Endodermal cell (in vitro differentiated cells): ENCODE data around the gene NDST3. TPM values are rescaled to one million over a fixed set of nuclear protein-coding genes. Genes with fewer than 3 reads are reported as not detected.

Source experiments
- DNase-seq: peaks from one replicate; pipeline ENCODE4 v3.0.0-alpha.2; 2017
- H3K27ac ChIP-seq: 2 replicates; pipeline ENCODE4 v1.5.1; 2013; ENCODE audit warnings: mild to moderate bottlenecking, low read depth, low read length, moderate library complexity
- H3K27me3 ChIP-seq: 2 replicates; pipeline ENCODE4 v1.6.1; 2013; ENCODE audit warnings: mild to moderate bottlenecking, low read length, moderate library complexity; ENCODE audit not compliant: insufficient read depth, control insufficient read depth, poor library complexity, severe bottlenecking
- H3K36me3 ChIP-seq: 2 replicates; pipeline ENCODE4 v1.7.0; 2013; ENCODE audit warnings: mild to moderate bottlenecking, low read length, moderate library complexity; ENCODE audit not compliant: control insufficient read depth, insufficient read depth
- H3K4me1 ChIP-seq: one replicate; pipeline ENCODE4 v1.7.0; 2013; ENCODE audit warnings: low read length; ENCODE audit not compliant: control insufficient read depth, insufficient read depth
- H3K4me3 ChIP-seq: 2 replicates; pipeline ENCODE4 v1.5.1; 2013; ENCODE audit warnings: mild to moderate bottlenecking, low read length, moderate library complexity
- H3K9ac ChIP-seq: 2 replicates; pipeline ENCODE4 v1.6.1; 2013; ENCODE audit warnings: mild to moderate bottlenecking, low read length, moderate library complexity; ENCODE audit not compliant: poor library complexity, severe bottlenecking; ENCODE audit errors: extremely low read depth
- H3K9me3 ChIP-seq: 2 replicates; pipeline ENCODE4 v1.6.1; 2013; ENCODE audit warnings: mild to moderate bottlenecking, low read length, moderate library complexity; ENCODE audit not compliant: control insufficient read depth
- H3K27ac Mint-ChIP-seq: 2 replicates; pipeline ENCODE4 v1.8.0; 2020; ENCODE audit warnings: mixed read lengths
- H3K27me3 Mint-ChIP-seq: 2 replicates; pipeline ENCODE4 v1.8.0; 2021; ENCODE audit warnings: mild to moderate bottlenecking, mixed read lengths; ENCODE audit not compliant: insufficient read depth
- H3K36me3 Mint-ChIP-seq: 2 replicates; pipeline ENCODE4 v1.8.0; 2020; ENCODE audit warnings: low read depth, mixed read lengths
- H3K4me1 Mint-ChIP-seq: 2 replicates; pipeline ENCODE4 v1.8.0; 2020; ENCODE audit warnings: mixed read lengths
- H3K4me3 Mint-ChIP-seq: 2 replicates; pipeline ENCODE4 v1.8.0; 2020; ENCODE audit warnings: mild to moderate bottlenecking, moderate library complexity, mixed read lengths
- H3K9me3 Mint-ChIP-seq: 2 replicates; pipeline ENCODE4 v1.8.0; 2020; ENCODE audit warnings: mild to moderate bottlenecking, mixed read lengths
- WGBS, 2 experiments: methylation state at CpG; one replicate each; pipeline versions ENCODE4 v1.1.5 to v1.1.7; 2013; ENCODE audit warnings: missing lambda C conversion rate in 2 of 2, mixed read lengths in 1 of 2; ENCODE audit not compliant: insufficient coverage in 1 of 2, insufficient read length in 1 of 2; 5-methylcytosine and 5-hydroxymethylcytosine counted together
- total RNA-seq, 2 donors: library from RNA; stranded (reverse); fragmentation: NEBNext Ultra II Directional in 1 of 2; extraction: Animal tissue kit (Norgen Biotek cat#: 25700) in 1 of 2; gene quantifications; 2 replicates in 1 of 2; 3 replicates in 1 of 2; pipeline ENCODE4 v1.2.1, GENCODE V29; 2021
- TF ChIP-seq, protein P1 (sequence below): fragments of 200-600 bp; sonication (generic); conservative IDR thresholded peaks from 2 replicates; pipeline ENCODE4 v1.5.0; 2021; ENCODE audit warnings: antibody characterized with exemption, mild to moderate bottlenecking

The NDST3 gene
- total RNA-seq, 2 donors from 2014 or later, result 0.62 to 0.71 TPM

DNA sequence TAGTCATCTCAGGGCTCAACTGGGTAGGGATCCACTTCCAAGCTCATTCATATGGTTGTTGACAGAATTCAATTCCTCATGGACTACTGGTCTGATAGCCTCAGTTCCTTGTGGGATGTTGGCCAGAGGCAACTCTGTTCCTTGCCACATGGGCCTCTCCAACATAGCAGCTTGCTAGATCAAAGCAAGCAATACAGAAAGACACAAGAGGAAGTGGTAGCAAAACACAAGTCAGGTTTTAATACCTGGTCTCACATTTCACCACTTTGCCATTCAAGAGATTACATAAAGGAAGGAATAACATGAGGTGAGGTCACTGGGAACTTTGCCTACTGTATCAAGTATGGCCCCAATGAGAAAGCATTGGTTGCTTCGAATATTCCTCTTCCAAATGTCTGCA lies 239.4 kb downstream of the NDST3 start:
- Histone ChIP-seq H3K9me3 (peaks cover 5% of the 10 kb centered on the region), H3K27ac (no peak overlapping the region), H3K36me3 (no peaks in the 10 kb centered on the region), H3K4me1 (no peaks in the 10 kb centered on the region), H3K9ac (no peak overlapping the region), H3K27me3 (no peaks in the 10 kb centered on the region), H3K4me3 (no peak overlapping the region)
- H3K9me3 Mint-ChIP-seq, result peaks cover 3% of the 10 kb centered on the region
- H3K27ac Mint-ChIP-seq, result no peak overlapping the region
- peaks cover 1% of the 10 kb centered on the region for H3K27me3 Mint-ChIP-seq
- TF ChIP-seq, protein P1, sequence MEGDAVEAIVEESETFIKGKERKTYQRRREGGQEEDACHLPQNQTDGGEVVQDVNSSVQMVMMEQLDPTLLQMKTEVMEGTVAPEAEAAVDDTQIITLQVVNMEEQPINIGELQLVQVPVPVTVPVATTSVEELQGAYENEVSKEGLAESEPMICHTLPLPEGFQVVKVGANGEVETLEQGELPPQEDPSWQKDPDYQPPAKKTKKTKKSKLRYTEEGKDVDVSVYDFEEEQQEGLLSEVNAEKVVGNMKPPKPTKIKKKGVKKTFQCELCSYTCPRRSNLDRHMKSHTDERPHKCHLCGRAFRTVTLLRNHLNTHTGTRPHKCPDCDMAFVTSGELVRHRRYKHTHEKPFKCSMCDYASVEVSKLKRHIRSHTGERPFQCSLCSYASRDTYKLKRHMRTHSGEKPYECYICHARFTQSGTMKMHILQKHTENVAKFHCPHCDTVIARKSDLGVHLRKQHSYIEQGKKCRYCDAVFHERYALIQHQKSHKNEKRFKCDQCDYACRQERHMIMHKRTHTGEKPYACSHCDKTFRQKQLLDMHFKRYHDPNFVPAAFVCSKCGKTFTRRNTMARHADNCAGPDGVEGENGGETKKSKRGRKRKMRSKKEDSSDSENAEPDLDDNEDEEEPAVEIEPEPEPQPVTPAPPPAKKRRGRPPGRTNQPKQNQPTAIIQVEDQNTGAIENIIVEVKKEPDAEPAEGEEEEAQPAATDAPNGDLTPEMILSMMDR, result no peak
- DNase-seq, result no peak
- H3K36me3 Mint-ChIP-seq, result peaks cover 1% of the 10 kb centered on the region
- no peak overlapping the region for H3K4me3 Mint-ChIP-seq
- no peaks in the 10 kb centered on the region for H3K4me1 Mint-ChIP-seq
- WGBS, 2 experiments, result 88 to 89% methylated on average over 1 of the region's 1 CpG

DNA sequence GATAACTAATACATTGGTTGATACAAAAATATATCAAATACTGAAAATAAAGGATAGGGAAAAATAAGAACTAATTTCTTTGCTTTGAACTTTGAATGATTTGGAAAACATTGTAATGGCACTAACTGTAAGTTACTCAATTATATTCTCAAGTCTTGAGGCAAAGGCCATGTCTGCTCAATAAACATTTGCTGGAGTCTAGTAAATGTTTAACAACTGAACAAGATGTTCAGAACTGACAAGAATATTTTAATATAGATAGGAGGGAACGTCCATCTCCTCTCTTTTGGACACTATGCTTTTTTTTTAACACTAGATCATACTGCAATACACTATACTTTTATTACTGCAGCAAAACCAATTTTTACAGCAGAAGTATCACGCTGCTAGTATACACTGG lies 242.3 kb downstream of the NDST3 start:
- peaks cover 10% of the 10 kb centered on the region for H3K36me3 Mint-ChIP-seq
- Histone ChIP-seq H3K36me3 (peaks cover 25% of the 10 kb centered on the region), H3K4me1 (peaks cover 3% of the 10 kb centered on the region), H3K9me3 (peaks cover 5% of the 10 kb centered on the region), H3K27me3 (no peaks in the 10 kb centered on the region), H3K9ac (no peak overlapping the region), H3K4me3 (no peak overlapping the region), H3K27ac (no peak overlapping the region)
- peaks cover 12% of the 10 kb centered on the region for H3K4me1 Mint-ChIP-seq
- WGBS, 2 experiments, result 73 to 100% methylated on average over 1 of the region's 2 CpGs
- TF ChIP-seq, protein P1, result no peak
- H3K4me3 Mint-ChIP-seq, result no peak overlapping the region
- no peak overlapping the region for H3K27ac Mint-ChIP-seq
- no peaks in the 10 kb centered on the region for H3K27me3 Mint-ChIP-seq
- peaks cover 3% of the 10 kb centered on the region for H3K9me3 Mint-ChIP-seq
- DNase-seq, result no peak

DNA sequence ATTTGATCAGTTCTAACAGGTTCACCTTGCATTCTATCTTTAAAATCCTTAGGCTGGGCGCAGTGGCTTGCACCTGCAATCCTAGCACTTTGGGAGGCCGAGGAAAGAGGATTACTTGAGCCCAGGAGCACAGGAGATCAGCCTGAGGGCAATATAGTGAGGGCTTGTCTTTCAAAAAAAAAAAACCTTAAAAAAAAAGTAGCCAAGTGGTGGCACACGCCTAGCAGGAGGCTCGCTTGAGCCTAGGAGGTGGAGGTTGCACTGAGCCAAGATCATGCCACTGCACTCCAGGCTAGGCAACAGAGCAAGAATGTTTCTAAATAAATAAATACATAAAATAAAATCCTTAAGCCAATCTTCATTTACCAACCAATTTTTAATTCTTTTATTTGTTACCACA lies 243.0 kb downstream of the NDST3 start:
- TF ChIP-seq, protein P1, result no peak
- WGBS, 2 experiments, result 89 to 95% methylated on average over 2 to 4 of the region's 4 CpGs
- Histone ChIP-seq H3K27me3 (no peaks in the 10 kb centered on the region), H3K27ac (no peak overlapping the region), H3K4me1 (peaks cover 3% of the 10 kb centered on the region), H3K36me3 (peaks cover 27% of the 10 kb centered on the region), H3K9ac (no peak overlapping the region), H3K4me3 (peak overlapping the region; percentile 94), H3K9me3 (peaks cover 5% of the 10 kb centered on the region)
- Mint-ChIP-seq H3K27ac (no peak overlapping the region), H3K4me1 (peaks cover 17% of the 10 kb centered on the region), H3K27me3 (no peaks in the 10 kb centered on the region), H3K4me3 (peak overlapping the region; percentile 84), H3K9me3 (peaks cover 3% of the 10 kb centered on the region), H3K36me3 (peaks cover 10% of the 10 kb centered on the region)
- DNase-seq, result no peak
